BLaER1 treated with 17β-estradiol and CSF1 and Interleukin-3, amounts not matched to agents 10 nM and 100 nM (cell line): ENCODE measurements around the gene MICAL3.

Experiments
- H3K27ac ChIP-seq, 11 experiments: shearing (Covaris generic); formaldehyde crosslinking; 2 replicates each; pipeline ENCODE4 v1.8.1; 2022
- H3K27me3 ChIP-seq, 11 experiments: shearing (Covaris generic); formaldehyde crosslinking; 2 replicates each; pipeline ENCODE4 v1.8.1; 2022
- H3K36me3 ChIP-seq, 11 experiments: shearing (Covaris generic); formaldehyde crosslinking; 2 replicates each; pipeline ENCODE4 v1.8.1; 2022
- H3K4me1 ChIP-seq, 10 experiments: shearing (Covaris generic); formaldehyde crosslinking; 2 replicates each; pipeline ENCODE4 v1.8.1; 2022
- H3K4me2 ChIP-seq, 11 experiments: shearing (Covaris generic); formaldehyde crosslinking; 2 replicates each; pipeline ENCODE4 v1.8.1; 2022
- H3K4me3 ChIP-seq, 10 experiments: shearing (Covaris generic); formaldehyde crosslinking; 2 replicates each; pipeline ENCODE4 v1.8.1; 2022
- H3K9ac ChIP-seq, 11 experiments: shearing (Covaris generic); formaldehyde crosslinking; 2 replicates each; pipeline ENCODE4 v1.8.1; 2022
- H3K9me3 ChIP-seq, 11 experiments: shearing (Covaris generic); formaldehyde crosslinking; replicated peaks in 1 of 11; 2 replicates each; pipeline ENCODE4 v1.8.1; 2022
- H4K20me1 ChIP-seq, 11 experiments: shearing (Covaris generic); formaldehyde crosslinking; 2 replicates each; pipeline ENCODE4 v1.8.1; 2022
- Cebpa-rat ChIP-seq, 11 experiments: shearing (Covaris generic); IDR thresholded peaks; 2 replicates each; pipeline ENCODE4 v1.8.1; 2022

The MICAL3 gene

DNA sequence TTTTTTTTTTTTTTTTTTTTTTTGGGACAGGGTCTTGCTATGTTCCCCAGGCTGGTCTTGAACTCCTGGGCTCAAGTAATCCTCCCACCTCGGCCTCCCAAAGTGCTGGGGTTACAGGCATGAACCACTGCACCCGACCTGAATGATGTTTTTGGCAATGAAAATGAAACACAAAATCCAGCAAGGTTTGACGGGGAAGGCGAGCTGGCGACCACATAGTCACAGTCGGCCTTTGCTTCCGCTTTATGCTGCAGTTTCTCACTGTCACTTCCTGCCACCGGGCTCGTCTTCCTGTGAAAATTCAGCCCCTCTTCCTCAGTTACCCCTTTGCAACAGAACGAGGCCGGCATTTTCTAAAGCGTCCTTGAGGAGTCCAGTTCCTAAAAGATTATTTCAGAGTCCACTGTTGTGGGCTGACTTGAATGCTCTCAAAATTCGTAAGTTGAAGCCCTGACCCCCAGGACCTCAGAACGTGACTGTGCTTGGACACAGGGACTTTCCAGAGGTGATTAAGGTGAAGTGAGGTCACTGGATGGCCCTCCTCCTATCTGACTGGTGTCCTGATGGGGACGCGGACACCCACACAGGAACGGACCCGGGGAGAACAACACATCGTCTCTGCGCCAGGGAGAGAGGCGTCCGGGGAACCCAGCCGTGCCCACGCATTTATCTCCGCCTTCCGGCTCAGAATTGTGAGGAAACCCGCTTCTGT, 247.2 kb downstream of the MICAL3 start:
- H3K27ac ChIP-seq = peak overlapping the region; percentile 88 to 100 (median 97)
- peaks cover 76 to 85% (median 82%) of the 10 kb centered on the region in 10 experiments for H3K4me1 ChIP-seq
- H3K27me3 ChIP-seq = no peaks in the 10 kb centered on the region
- peak in 5 of 11 experiments; percentile 49 to 88 (median 74); a peak in 6 of 22 replicates for TF ChIP-seq Cebpa-rat (IDR thresholded peaks at IDR 0.05)
- H3K36me3 ChIP-seq = 0 out of 22 replicates have a peak, but pooled peaks cover 0 to 2% (median 0%) of the 10 kb centered on the region in 11 experiments
- peak overlapping the region; percentile 87 to 99 (median 95) for H3K9ac ChIP-seq
- H3K4me2 ChIP-seq = peak overlapping the region; percentile 96 to 100 (median 98)
- peak overlapping the region; percentile 56 to 80 (median 72) for H3K4me3 ChIP-seq
- H3K9me3 ChIP-seq = peaks cover 0 to 5% (median 0%) of the 10 kb centered on the region in 11 experiments; a peak in 3 of 22 replicates
- H4K20me1 ChIP-seq = peaks cover 5 to 15% (median 13%) of the 10 kb centered on the region in 11 experiments; a peak in 21 of 22 replicates

DNA sequence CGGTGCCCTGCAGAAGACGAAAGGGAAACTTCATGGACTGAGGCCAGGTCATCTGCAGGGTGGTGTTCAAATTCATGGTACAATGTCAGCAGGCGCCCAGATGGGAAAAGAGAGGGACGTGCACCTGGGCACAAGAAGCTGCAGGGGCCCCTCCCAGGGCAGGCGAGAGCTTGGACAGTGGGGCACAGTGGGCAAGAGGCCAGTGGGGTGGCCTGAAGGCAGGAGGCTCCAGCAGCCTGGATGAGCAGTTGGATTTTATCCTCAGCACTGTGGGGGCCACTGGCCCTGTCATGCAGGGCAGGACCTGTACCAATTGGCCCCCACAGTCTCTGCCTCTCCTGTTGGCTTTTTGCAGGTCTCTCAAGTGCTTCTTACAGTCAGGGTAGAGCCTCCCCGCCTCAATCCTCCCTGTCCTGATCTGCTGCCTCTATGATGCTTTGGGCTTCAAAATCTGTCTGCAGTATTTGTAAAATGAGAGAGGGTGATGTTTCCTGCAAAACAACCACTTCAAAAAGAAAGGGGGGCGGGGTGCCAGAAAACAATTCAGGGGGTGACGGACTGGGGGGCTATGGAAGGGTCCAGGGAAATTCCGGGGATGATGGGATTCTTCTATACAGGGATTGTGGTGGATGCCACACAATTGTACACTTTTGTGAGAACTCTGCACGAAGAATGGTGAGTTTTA, 248.4 kb downstream of the MICAL3 start:
- Histone ChIP-seq H3K4me1 (peaks cover 75 to 85% (median 82%) of the 10 kb centered on the region in 10 experiments), H3K9ac (peak overlapping the region in 9 of 11 experiments; percentile 92 to 99 (median 96); a peak in 17 of 22 replicates), H3K27me3 (no peaks in the 10 kb centered on the region), H3K36me3 (peaks cover 0 to 6% (median 0%) of the 10 kb centered on the region in 11 experiments; a peak in 3 of 22 replicates), H3K4me3 (no peak overlapping the region), H4K20me1 (peaks cover 16 to 27% (median 24%) of the 10 kb centered on the region in 11 experiments; a peak in 21 of 22 replicates), H3K27ac (peak overlapping the region in 9 of 11 experiments; percentile 96 to 100 (median 99); a peak in 18 of 22 replicates), H3K9me3 (peaks cover 0 to 5% (median 0%) of the 10 kb centered on the region in 11 experiments; a peak in 3 of 22 replicates), H3K4me2 (peak overlapping the region; percentile 96 to 100 (median 98))
- TF ChIP-seq Cebpa-rat (IDR thresholded peaks at IDR 0.05) = no peak

DNA sequence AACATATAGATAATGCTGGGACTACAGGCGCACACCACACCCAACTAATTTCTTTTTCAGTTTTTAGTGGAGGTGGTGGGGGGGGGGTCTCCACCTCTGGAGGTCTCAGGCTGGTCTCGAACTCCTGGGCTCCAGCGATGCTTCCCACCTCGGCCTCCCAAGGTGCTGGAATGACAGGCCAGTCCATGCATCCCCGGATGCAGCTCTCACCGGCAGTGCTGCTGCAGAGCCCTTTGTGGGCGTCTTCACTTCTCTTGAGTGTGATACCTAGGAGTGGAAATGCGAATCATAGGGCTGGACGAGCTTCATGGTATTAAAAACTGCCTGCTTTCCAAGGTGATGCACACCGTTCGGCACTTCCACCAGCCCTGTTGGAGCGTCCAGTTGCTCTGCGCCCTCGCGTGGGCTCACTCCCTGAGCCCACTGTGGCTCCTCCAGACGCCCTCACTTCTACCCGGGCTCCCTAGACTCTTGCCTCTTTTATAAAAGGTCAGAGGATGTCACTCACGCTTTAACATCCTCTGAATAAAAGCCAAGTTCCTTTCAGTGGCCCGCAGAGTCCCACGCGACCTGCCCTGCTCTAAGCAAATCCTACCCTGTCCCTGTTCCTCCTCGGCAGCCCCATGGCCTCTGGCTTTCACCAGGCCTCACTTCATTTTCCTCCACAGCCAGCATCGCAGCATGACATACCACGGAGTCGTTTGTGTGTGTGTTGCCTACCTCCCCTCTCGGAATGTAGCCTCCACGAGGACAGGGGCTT, 249.3 kb downstream of the MICAL3 start:
- peak overlapping the region; percentile 96 to 100 (median 98) for H3K4me2 ChIP-seq
- peak overlapping the region in 10 of 11 experiments; percentile 92 to 100 (median 98); a peak in 21 of 22 replicates for H3K27ac ChIP-seq
- peak overlapping the region in 8 of 10 experiments; percentile 72 to 89 (median 84); a peak in 13 of 20 replicates for H3K4me3 ChIP-seq
- TF ChIP-seq Cebpa-rat (IDR thresholded peaks at IDR 0.05) = no peak
- peak overlapping the region; percentile 92 to 99 (median 96); a peak in 20 of 22 replicates for H3K9ac ChIP-seq
- H3K4me1 ChIP-seq = peaks cover 75 to 85% (median 82%) of the 10 kb centered on the region in 10 experiments
- H4K20me1 ChIP-seq = peaks cover 24 to 36% (median 32%) of the 10 kb centered on the region in 11 experiments; a peak in 21 of 22 replicates
- H3K36me3 ChIP-seq = peaks cover 0 to 14% (median 0%) of the 10 kb centered on the region in 11 experiments; a peak in 7 of 22 replicates
- no peaks in the 10 kb centered on the region for H3K27me3 ChIP-seq
- peaks cover 0 to 3% (median 0%) of the 10 kb centered on the region in 11 experiments; a peak in 3 of 22 replicates for H3K9me3 ChIP-seq

DNA sequence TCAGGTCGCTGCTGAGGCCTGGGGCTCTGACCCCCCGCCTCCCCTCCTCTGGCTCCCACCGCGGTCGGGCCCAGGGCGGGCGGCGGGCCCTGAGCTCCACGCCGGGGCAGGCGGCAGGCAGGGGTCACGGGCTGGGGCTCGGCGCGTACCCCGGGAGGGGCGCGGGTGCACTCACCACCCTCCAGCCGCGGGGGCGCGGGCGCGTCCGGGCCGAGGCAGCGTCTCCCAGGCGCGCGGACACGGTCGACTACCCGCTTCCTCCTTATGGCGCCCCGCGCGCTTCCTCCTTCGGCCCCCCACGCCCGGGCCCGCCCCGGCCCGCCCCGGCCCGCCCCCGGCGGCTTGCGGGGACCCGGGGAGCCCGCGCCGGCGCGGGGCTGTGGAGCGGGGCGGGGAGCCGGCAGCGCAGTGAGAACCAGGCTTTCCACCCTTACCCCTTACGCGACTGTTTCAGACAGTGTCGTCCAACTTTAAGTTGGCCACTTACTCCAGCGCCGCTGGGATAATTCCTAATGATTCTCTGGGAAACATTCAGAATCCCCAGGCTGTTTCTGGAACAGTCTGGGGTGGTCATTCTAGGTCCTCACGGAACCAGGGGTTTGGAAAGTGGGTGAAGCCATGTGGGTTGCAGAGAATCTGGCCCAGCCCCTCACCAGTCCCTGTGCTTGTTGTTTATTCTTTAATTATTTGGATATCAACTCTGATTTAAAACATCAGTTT, 250.0 kb downstream of the MICAL3 start, which contains the start of gene BID:
BID (minus strand) TSS at position 264 of the 720 bp plus-strand sequence. CDS start 24,353 bp downstream, outside the sequence.
- peaks cover 0 to 20% (median 2%) of the 10 kb centered on the region in 11 experiments; a peak in 11 of 22 replicates for H3K36me3 ChIP-seq
- H3K27me3 ChIP-seq = no peaks in the 10 kb centered on the region
- peaks cover 75 to 85% (median 82%) of the 10 kb centered on the region in 10 experiments for H3K4me1 ChIP-seq
- TF ChIP-seq Cebpa-rat (IDR thresholded peaks at IDR 0.05) = no peak
- peak within 1 kb of the TSS; percentile 92 to 99 (median 96) for H3K9ac ChIP-seq
- peaks cover 31 to 43% (median 39%) of the 10 kb centered on the region in 11 experiments; a peak in 21 of 22 replicates for H4K20me1 ChIP-seq
- H3K4me3 ChIP-seq = peak within 1 kb of the TSS; percentile 69 to 89 (median 80)
- H3K4me2 ChIP-seq = peak within 1 kb of the TSS; percentile 96 to 100 (median 98)
- peak within 1 kb of the TSS; percentile 87 to 100 (median 97) for H3K27ac ChIP-seq
- no peaks in the 10 kb centered on the region for H3K9me3 ChIP-seq

DNA sequence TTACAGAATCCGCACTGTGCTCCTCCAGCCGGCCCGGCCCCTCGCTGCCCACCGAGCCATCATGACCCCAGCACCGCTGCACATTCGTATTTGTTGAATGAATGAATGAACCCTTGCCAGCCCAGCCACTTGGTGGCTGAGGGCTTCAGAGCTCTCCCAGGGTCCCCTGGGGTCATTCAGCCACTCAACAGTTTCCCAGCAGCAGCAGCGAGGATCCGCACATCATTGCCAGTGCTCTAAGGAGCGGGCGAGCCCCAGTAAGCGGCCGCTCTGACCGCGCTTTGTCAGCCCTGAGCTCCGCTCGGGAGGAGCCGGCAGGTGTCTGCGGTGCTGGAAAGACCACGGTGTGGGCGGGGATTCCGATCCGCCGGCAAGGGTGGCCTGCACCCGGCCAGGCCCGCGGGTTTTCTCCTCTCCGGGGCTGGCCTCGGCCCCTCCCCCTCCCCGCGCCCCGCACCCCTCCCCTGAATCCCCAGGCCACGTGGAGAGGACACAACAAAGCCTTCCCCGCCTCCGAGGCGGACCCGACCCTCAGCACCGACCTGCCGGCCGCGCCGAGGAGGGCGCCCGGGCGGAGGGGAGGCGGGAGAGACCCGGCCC, 250.7 kb downstream of the MICAL3 start:
- peak overlapping the region; percentile 87 to 100 (median 97) for H3K27ac ChIP-seq

DNA sequence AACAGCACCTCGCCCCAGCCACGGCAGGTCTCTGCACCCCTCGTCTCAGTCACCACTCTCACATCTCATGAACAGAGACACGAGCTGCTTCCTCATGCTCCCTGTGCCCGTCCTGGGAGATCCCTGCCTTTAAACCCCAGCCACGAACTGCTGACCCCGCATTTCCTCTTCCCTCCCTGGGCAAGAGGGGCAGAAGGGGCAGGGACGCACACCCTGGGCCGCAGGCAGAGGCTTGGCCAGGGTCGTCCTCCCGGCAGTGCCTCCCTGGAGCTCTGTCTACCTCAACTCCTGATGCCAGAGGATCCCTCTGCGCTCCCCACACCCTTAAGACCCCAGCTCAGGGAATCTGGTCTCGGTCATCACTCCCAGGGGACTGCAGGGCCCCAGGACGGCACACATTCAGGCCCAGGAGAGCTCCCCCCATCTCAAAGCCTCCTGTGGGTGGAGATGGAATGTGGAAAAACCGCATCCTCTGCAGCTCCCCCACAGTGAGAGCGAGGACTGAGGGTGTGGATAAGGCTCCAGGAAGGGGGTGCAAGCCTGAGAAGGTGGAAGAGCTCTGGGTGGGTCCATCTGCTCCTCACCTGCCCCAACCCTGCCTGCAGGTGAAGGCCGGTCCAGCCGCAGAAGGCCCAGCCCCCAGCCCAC, 251.3 kb downstream of the MICAL3 start:
- H3K27ac ChIP-seq = peak overlapping the region; percentile 87 to 100 (median 97)
- H3K27me3 ChIP-seq = no peaks in the 10 kb centered on the region
- H3K4me3 ChIP-seq = peak overlapping the region; percentile 69 to 89 (median 80)
- H3K4me1 ChIP-seq = peaks cover 75 to 83% (median 80%) of the 10 kb centered on the region in 10 experiments
- H3K9ac ChIP-seq = peak overlapping the region; percentile 92 to 99 (median 96)
- no peaks in the 10 kb centered on the region for H3K9me3 ChIP-seq
- H4K20me1 ChIP-seq = peaks cover 41 to 56% (median 52%) of the 10 kb centered on the region in 11 experiments; a peak in 21 of 22 replicates
- no peak for TF ChIP-seq Cebpa-rat (IDR thresholded peaks at IDR 0.05)
- peaks cover 0 to 30% (median 6%) of the 10 kb centered on the region in 11 experiments; a peak in 12 of 22 replicates for H3K36me3 ChIP-seq
- H3K4me2 ChIP-seq = peak overlapping the region; percentile 96 to 100 (median 98)

More for the DNA sequence above, 250.7 kb downstream of the MICAL3 start:
- H4K20me1 ChIP-seq = peaks cover 37 to 50% (median 46%) of the 10 kb centered on the region in 11 experiments; a peak in 21 of 22 replicates
- peaks cover 0 to 25% (median 6%) of the 10 kb centered on the region in 11 experiments; a peak in 12 of 22 replicates for H3K36me3 ChIP-seq
- no peaks in the 10 kb centered on the region for H3K27me3 ChIP-seq
- no peaks in the 10 kb centered on the region for H3K9me3 ChIP-seq
- no peak for TF ChIP-seq Cebpa-rat (IDR thresholded peaks at IDR 0.05)
- H3K9ac ChIP-seq = peak overlapping the region; percentile 92 to 99 (median 96)
- H3K4me1 ChIP-seq = peaks cover 75 to 84% (median 81%) of the 10 kb centered on the region in 10 experiments
- H3K4me2 ChIP-seq = peak overlapping the region; percentile 96 to 100 (median 98)
- H3K4me3 ChIP-seq = peak overlapping the region; percentile 69 to 89 (median 80)
